ENCODE measurements around the gene SERPINB8.
"Not testable (repeated sequence)": the region's sequence is repeated elsewhere in the genome, so short reads cannot be mapped to it uniquely, and the experiment has no call there.

The SERPINB8 gene, protein sequence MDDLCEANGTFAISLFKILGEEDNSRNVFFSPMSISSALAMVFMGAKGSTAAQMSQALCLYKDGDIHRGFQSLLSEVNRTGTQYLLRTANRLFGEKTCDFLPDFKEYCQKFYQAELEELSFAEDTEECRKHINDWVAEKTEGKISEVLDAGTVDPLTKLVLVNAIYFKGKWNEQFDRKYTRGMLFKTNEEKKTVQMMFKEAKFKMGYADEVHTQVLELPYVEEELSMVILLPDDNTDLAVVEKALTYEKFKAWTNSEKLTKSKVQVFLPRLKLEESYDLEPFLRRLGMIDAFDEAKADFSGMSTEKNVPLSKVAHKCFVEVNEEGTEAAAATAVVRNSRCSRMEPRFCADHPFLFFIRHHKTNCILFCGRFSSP

DNA sequence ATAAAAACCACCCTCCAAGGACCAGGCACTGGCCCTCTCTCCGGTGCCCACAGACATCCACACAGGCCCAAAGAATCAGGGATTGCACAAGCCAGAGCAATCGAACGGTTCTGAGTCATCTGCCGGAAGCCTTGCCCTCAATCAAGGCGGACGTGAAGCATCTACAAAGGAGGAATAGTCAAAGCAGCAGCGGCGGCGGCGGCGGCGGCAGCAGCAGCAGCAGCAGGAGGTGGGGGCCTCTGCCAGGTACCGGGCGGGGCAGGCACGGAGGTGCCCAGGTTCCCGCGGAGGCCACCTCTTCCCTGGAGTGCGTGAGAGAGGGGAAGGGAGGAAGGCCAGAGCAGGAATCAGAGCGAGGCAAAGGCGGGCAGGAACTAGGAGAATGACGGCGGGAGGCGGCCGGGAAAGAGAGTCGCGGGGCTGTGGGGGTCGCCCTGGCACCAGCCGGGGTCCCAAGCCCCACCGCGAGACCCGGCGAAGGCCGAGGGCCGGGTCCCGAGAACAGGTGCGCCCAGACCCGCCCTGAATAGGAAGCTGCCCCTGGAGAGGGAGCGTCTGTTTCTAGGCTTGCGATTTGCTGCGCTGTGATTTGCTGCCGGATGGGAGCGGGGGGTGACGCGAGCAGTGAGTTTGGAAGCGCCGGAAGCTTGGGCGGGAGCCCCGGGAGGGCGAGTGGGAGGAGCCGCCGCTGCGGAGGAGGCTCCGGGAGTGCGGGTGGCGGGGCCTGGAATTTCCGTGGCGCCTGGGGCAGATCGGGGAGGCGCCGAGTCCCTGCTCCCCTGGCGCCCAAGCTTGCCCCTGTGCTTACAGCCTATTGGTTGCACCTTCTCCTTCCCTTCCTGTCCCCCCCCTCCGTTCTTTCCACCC is at the start of gene SERPINB8:
TSS of gene SERPINB8 (plus strand) at position 140 of the 867 bp plus-strand sequence. CDS start 8,228 bp downstream, outside the sequence.
- no peaks in the 10 kb centered on the region for H3K9me3 Mint-ChIP-seq
- no peaks in the 10 kb centered on the region for H3K36me3 Mint-ChIP-seq (ENCODE audit: low read depth)
- H3K27me3 Mint-ChIP-seq (ENCODE audit: low read depth): no peaks in the 10 kb centered on the region

DNA sequence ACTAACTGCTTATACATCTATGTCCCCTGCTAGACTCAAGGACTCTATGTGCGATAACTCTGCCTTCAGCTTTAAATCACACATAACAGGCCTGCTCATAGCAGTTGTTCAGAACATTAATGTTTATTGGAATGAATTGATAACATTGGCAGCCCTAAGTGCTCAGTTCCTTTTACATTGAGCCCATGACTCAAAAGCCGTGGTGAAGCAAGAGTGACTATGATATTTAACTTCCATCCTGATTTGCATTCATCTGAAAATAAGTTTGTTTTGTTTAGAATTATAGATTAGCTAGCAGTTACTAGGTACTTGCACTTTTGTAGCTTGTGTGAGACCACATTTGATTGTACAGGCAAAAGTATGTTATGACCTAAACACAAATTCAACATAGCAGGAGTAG is 47.8 kb upstream of the SERPINB8 start:
- Mint-ChIP-seq H3K27ac (no peak overlapping the region), H3K4me3 (no peak overlapping the region), H3K9me3 (no peaks in the 10 kb centered on the region), H3K27me3 (ENCODE audit: low read depth) (peaks cover 19% of the 10 kb centered on the region), H3K36me3 (ENCODE audit: low read depth) (no peaks in the 10 kb centered on the region), H3K4me1 (ENCODE audit: low read depth) (no peaks in the 10 kb centered on the region)
- no peak for DNase-seq (ENCODE audit: low spot score)

More for the DNA sequence above, at the start of gene SERPINB8:
- peak within 1 kb of the TSS; percentile 92 for H3K27ac Mint-ChIP-seq
- peak within 1 kb of the TSS; percentile 91 for H3K4me3 Mint-ChIP-seq
- H3K4me1 Mint-ChIP-seq (ENCODE audit: low read depth): peaks cover 19% of the 10 kb centered on the region
- DNase-seq (ENCODE audit: low spot score): peak; percentile 81

DNA sequence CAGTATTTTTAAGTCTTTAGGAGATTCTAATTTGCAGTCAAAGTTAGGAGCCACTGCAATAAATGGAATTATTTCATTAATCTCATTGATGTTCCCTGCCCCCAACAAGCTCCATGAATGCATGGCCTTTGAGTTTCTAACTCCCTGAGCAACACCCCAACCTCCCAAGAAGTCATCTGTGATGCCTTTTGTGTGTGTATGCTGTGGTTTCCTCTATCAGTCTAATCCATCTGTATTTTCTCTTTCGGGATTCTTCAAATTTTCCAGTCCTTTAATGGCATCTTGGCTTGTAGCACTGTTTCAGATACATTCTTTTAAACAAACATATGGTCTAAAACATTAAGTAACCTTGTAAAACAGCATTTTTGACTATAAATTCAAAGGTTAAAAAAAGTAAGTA is 45.3 kb upstream of the SERPINB8 start:
- H3K27ac Mint-ChIP-seq: no peak overlapping the region
- H3K4me1 Mint-ChIP-seq (ENCODE audit: low read depth): no peaks in the 10 kb centered on the region
- no peak overlapping the region for H3K4me3 Mint-ChIP-seq
- H3K9me3 Mint-ChIP-seq: no peaks in the 10 kb centered on the region
- DNase-seq (ENCODE audit: low spot score): no peak
- H3K36me3 Mint-ChIP-seq (ENCODE audit: low read depth): no peaks in the 10 kb centered on the region
- H3K27me3 Mint-ChIP-seq (ENCODE audit: low read depth): peaks cover 26% of the 10 kb centered on the region

DNA sequence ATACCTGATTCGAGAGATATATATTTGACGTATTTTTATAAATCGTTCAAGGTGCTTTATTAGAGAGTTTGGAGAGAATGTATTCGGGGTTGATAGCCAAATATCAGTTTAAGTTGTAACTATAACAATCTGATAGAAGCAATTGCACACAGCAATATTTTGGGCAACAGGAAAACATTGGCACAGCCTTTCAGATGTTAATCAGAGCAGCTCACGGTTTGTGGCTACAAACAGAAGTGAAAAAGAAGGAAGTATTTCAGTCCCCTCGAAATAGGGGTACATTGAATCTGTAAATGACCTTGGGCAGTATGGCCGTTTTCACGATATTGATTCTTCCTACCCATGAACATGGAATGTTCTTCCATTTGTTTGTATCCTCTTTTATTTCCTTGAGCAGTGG is 41.5 kb upstream of the SERPINB8 start:
- H3K27me3 Mint-ChIP-seq (ENCODE audit: low read depth): peaks cover 35% of the 10 kb centered on the region
- no peaks in the 10 kb centered on the region for H3K36me3 Mint-ChIP-seq (ENCODE audit: low read depth)
- no peaks in the 10 kb centered on the region for H3K9me3 Mint-ChIP-seq
- H3K27ac Mint-ChIP-seq: no peak overlapping the region
- no peak overlapping the region for H3K4me3 Mint-ChIP-seq
- no peak for DNase-seq (ENCODE audit: low spot score)
- no peaks in the 10 kb centered on the region for H3K4me1 Mint-ChIP-seq (ENCODE audit: low read depth)

DNA sequence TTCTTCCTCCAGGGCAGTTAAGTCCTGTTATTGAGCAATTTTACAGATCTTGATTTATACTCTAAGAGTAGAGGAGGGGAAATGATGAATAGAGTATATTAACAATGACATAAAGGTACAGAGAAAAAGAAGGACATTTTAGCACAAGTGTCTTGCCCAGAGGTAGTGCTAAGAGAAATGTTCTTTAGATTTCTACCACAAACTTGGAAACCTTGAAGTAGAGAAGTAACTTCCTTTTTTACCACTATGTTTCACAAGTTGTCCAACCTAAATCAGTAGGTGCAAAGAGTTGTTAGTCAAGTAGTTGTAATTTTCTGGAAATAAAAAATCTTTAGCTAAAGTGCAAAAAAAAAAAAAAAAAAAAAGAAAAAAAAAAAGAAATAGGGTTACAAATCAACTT is 40.5 kb upstream of the SERPINB8 start:
- DNase-seq (ENCODE audit: low spot score); H3K9me3 Mint-ChIP-seq; H3K27ac Mint-ChIP-seq; H3K4me1 Mint-ChIP-seq (ENCODE audit: low read depth); H3K4me3 Mint-ChIP-seq; H3K36me3 Mint-ChIP-seq (ENCODE audit: low read depth): not testable (repeated sequence)
- H3K27me3 Mint-ChIP-seq (ENCODE audit: low read depth): peaks cover 36% of the 10 kb centered on the region

DNA sequence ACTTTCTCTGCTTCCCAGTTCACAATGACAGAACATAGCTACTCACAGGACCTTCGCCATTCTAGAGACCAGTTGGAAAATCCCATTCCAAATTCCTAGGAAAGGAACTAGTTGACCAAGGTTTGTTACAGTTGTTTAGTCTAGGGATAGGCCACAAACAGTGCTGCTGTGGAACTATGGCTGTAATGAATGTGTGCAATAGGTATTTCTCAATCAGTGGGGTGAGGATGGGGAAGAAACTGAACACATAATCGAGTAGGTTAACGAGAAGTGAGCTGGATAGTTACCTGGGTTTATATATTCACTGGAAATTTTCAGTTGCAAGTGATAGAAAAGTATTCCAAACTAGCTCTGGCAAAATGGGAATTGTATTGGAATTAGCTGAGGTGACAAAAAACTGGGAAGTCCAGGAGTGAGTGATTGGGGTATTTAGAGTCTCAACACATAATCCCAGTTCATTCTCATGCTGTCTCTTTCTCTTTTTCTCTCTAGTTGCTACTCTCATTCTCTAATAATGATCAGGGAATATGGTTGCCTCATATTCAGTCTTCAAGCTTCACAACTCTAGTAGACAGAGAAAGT is 39.0 kb upstream of the SERPINB8 start:
- Mint-ChIP-seq H3K27me3 (ENCODE audit: low read depth) (peaks cover 38% of the 10 kb centered on the region), H3K4me1 (ENCODE audit: low read depth) (no peaks in the 10 kb centered on the region), H3K36me3 (ENCODE audit: low read depth) (no peaks in the 10 kb centered on the region)

DNA sequence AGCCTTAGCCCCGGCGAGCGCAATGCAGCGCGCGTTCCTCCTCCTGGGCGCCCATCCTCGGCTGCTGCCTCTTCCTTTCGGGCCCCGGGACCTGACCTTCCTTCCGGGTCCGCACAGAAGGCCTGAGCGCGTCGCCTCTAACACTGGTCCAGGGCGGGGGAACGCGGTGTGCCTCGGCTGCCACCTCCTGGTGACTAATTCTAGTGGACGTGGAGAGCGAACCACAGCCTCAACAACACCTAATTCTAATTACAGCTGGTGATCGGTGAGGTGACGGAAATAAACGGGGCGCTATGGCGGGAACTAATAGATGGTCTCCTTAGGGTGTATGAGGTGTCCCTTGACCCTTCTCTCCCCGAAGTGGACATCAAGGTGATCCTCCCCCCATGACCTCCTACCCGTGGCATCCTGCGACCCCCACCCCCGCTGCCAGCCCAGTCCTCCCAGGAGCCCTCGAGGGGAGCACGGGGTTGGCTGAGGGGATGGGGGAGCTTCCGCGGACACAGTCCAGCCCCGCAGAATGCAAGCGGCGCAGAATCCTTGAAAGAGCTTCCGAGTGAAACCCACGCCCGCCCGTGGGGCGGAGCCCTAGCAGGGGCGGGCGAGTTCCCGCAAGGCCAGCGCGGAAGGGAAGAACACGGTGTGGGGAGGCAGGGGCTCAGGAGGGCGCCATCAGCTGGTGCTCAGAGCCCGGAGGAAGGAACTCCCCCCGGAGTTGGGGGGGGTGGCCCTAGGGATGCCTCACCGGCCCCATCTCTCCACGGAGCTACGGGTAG is 33.5 kb upstream of the SERPINB8 start:
- Mint-ChIP-seq H3K4me3 (peak overlapping the region; percentile 74), H3K36me3 (ENCODE audit: low read depth) (no peaks in the 10 kb centered on the region), H3K4me1 (ENCODE audit: low read depth) (no peaks in the 10 kb centered on the region), H3K27me3 (ENCODE audit: low read depth) (peaks cover 15% of the 10 kb centered on the region), H3K27ac (no peak overlapping the region), H3K9me3 (no peaks in the 10 kb centered on the region)
- DNase-seq (ENCODE audit: low spot score): peak; percentile 66

More for the DNA sequence above, 39.0 kb upstream of the SERPINB8 start:
- Mint-ChIP-seq H3K4me3 (no peak overlapping the region), H3K27ac (no peak overlapping the region), H3K9me3 (no peaks in the 10 kb centered on the region)
- DNase-seq (ENCODE audit: low spot score): no peak

DNA sequence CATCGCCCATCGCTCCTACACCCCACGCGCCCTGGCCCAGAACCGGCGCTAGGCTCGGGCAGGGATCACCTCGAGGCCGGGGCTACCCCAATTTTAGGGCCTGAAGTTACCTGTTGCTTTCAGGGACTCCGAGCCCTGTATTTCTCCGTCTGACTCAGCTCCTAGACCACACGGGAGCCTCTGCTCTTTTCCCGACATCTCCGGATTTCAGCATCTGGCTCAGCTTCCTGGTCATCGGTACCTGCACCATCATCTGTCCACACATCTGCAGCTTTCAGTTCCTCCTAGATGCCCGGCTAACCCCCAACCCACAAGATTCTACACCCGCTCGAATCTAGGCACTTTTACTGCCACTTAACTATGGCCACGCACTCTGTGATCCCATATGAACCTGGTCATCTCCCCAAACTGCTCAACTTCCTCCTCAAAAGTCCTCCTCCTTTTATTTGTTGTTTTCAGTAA is 32.9 kb upstream of the SERPINB8 start:
- no peaks in the 10 kb centered on the region for H3K36me3 Mint-ChIP-seq (ENCODE audit: low read depth)
- no peaks in the 10 kb centered on the region for H3K4me1 Mint-ChIP-seq (ENCODE audit: low read depth)
- H3K27ac Mint-ChIP-seq: no peak overlapping the region
- H3K9me3 Mint-ChIP-seq: no peaks in the 10 kb centered on the region
- H3K4me3 Mint-ChIP-seq: peak overlapping the region; percentile 74
- DNase-seq (ENCODE audit: low spot score): no peak
- H3K27me3 Mint-ChIP-seq (ENCODE audit: low read depth): peaks cover 21% of the 10 kb centered on the region

DNA sequence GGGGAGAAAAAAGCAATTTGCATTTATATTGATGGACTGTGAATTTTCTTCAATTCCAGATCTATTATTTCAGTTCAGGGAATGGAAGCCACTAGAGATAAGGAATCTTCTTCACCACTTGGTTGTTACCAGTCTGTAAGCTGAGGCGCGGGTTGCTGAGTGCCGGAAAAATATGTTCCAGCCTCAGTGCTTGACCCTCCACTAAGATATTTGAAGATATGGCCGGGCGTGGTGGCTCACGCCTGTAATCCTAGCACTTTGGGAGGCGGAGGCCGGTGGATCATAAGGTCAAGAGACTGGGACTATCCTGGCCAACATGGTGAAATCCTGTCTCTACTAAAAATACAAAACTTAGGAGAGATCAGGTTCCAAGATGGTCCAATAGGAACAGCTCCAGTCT is 29.9 kb upstream of the SERPINB8 start:
- Mint-ChIP-seq H3K27ac (no peak overlapping the region), H3K27me3 (ENCODE audit: low read depth) (peaks cover 40% of the 10 kb centered on the region)

DNA sequence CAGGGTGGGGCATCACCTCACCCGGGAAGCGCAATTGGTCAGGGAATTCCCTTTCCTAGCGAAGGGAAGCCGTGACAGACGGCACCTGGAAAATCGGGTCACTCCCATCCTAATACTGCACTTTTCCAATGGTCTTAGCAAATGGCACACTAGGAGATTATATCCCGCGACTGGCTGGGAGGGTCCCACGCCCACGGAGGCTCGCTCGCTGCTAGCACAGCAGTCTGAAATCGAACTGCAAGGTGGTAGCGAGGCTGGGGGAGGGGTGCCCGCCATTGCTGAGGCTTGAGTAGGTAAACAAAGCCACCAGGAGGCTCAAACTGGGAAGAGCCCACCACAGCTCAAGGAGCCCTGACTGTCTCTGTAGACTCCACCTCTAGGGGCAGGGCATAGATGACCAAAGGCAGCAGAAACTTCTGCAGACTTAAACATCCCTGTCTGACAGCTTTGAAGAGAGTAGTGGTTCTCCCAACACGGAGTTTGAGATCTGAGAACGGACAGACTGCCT is 29.3 kb upstream of the SERPINB8 start:
- not testable (repeated sequence) for H3K4me3 Mint-ChIP-seq; H3K27ac Mint-ChIP-seq; H3K4me1 Mint-ChIP-seq (ENCODE audit: low read depth); DNase-seq (ENCODE audit: low spot score); H3K9me3 Mint-ChIP-seq; H3K36me3 Mint-ChIP-seq (ENCODE audit: low read depth)
- H3K27me3 Mint-ChIP-seq (ENCODE audit: low read depth): peaks cover 39% of the 10 kb centered on the region

More for the DNA sequence above, 29.9 kb upstream of the SERPINB8 start:
- H3K9me3 Mint-ChIP-seq: no peaks in the 10 kb centered on the region
- no peaks in the 10 kb centered on the region for H3K36me3 Mint-ChIP-seq (ENCODE audit: low read depth)
- no peaks in the 10 kb centered on the region for H3K4me1 Mint-ChIP-seq (ENCODE audit: low read depth)
- no peak overlapping the region for H3K4me3 Mint-ChIP-seq
- no peak for DNase-seq (ENCODE audit: low spot score)

DNA sequence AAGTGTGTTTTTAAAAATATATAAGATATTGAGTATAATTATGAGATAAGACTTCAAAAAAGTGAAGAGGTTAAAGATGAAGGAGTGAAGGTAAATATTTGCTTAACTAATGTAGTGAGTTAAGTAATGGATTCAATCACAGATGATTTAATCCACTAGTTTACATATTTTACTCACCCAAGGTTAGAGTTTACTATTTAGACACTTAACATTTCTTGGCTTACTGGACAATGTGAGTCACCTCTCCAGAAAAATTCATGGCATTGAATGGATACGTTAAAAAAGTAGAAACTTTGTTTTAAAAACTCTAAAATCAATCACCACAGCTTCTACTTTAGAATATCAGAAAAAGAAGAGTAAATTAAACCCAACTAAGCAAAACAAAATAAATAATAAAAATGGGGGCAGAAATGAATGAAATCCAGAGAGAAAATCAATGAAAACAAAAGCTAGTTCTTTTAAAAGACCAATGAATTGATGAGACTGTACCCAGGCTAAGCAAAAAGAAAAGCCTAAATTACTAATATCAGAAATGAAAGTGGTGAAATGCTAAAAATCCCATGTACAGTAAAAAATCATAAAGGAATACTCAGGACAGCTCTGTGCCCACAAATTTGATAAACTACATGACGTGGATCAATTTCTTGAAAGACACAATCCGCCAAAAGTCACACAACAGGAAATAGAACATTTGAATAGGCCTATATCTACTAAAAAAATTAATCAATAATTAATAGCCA is 22.7 kb upstream of the SERPINB8 start:
- Mint-ChIP-seq H3K27ac (no peak overlapping the region), H3K36me3 (ENCODE audit: low read depth) (no peaks in the 10 kb centered on the region), H3K4me3 (no peak overlapping the region), H3K9me3 (no peaks in the 10 kb centered on the region), H3K4me1 (ENCODE audit: low read depth) (peaks cover 23% of the 10 kb centered on the region), H3K27me3 (ENCODE audit: low read depth) (peaks cover 35% of the 10 kb centered on the region)
- DNase-seq (ENCODE audit: low spot score): no peak

DNA sequence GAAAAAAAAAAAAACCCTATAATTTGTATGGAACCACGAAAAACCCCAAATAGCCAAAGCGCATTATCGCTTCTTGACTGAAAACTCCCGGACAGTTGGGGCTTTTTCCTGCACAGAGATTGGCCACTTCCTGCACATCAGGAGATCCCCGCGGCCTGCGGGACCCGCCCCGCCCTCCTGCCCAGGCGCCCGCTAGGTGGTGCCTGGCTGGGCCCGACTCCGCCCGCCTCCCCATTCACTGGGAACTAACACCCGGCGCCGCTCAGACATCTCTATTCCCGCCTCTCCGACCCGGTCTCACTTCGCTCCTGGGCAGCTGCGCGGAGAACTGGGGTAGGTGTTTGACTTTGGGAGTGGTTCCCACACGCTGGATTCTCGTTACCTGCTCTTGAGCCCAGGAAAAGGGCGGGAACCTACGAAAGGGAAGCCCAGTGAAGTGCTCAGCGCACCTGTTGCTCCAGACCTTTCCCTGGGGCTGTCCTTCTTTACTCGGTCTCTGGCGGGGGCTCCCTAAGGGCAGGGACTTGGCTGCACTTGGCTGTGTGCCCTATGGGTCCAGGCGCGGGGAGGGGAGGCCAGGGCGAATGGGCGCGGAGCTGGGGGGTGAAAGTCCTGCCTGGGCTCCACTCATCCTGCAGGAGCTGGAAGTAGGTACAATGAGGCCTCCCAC is 20.7 kb upstream of the SERPINB8 start, which contains the start of gene HMSD:
TSS of gene HMSD (plus strand) at position 234 of the 670 bp plus-strand sequence. CDS start 4,155 bp downstream, outside the sequence.
- peaks cover 23% of the 10 kb centered on the region for H3K4me1 Mint-ChIP-seq (ENCODE audit: low read depth)
- H3K27ac Mint-ChIP-seq: no peak within 1 kb of the TSS
- H3K36me3 Mint-ChIP-seq (ENCODE audit: low read depth): no peaks in the 10 kb centered on the region
- peak; percentile 80 for DNase-seq (ENCODE audit: low spot score)
- no peaks in the 10 kb centered on the region for H3K9me3 Mint-ChIP-seq
- peak within 1 kb of the TSS; percentile 62 for H3K4me3 Mint-ChIP-seq
- H3K27me3 Mint-ChIP-seq (ENCODE audit: low read depth): peaks cover 15% of the 10 kb centered on the region

Data from T-helper 2 cell treated with Interferon-gamma antibody and Interleukin-4, amounts not matched to agents 5 μg/mL and 100 μg/mL, for 36 hours (primary cell).